Measurements from ENCODE around the gene MPST.

MPST gene

GRCh38 chr22:37072673-37073072 lies 53.1 kb downstream of the MPST start:
- DNase-seq (ENCODE audit: low read depth), result no peak
- no peak for TF ChIP-seq CTCF (IDR thresholded peaks at IDR 0.05; ENCODE audit: low read depth, low read length, missing control alignments)
- H3K4me3 ChIP-seq (ENCODE audit: low read depth, low read length), result no peak overlapping the region

- no peak for DNase-seq (ENCODE audit: low read depth)
- no peak for TF ChIP-seq CTCF (IDR thresholded peaks at IDR 0.05; ENCODE audit: low read depth, low read length, missing control alignments)
- H3K4me3 ChIP-seq (ENCODE audit: low read depth, low read length), result no peak overlapping the region
Measured at GRCh38 chr22:37074537-37074936, 55.0 kb downstream of the MPST start.

DNA sequence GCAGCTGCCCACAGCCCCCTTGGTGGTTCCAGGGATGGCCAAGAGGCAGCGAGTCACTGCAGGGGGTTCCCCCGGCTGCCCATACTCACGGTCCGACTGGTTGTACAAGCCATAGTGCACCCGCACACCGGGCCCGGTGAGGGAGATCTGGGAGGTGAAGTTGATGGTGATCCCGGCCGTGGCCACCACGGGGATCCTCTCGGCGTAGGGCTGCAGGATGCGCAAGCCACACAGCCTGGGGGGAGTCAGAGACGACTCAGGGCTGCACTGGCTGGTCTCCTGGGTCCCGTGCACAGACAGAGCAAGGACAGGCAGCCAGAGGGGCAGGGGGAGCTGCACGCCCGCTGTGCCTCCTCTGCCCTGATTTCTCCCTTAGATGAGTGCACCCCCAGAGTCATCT lies 55.5 kb downstream of the MPST start:
- DNase-seq (ENCODE audit: low read depth), result no peak
- TF ChIP-seq CTCF (IDR thresholded peaks at IDR 0.05; ENCODE audit: low read depth, low read length, missing control alignments), result no peak
- no peak overlapping the region for H3K4me3 ChIP-seq (ENCODE audit: low read depth, low read length)

DNA sequence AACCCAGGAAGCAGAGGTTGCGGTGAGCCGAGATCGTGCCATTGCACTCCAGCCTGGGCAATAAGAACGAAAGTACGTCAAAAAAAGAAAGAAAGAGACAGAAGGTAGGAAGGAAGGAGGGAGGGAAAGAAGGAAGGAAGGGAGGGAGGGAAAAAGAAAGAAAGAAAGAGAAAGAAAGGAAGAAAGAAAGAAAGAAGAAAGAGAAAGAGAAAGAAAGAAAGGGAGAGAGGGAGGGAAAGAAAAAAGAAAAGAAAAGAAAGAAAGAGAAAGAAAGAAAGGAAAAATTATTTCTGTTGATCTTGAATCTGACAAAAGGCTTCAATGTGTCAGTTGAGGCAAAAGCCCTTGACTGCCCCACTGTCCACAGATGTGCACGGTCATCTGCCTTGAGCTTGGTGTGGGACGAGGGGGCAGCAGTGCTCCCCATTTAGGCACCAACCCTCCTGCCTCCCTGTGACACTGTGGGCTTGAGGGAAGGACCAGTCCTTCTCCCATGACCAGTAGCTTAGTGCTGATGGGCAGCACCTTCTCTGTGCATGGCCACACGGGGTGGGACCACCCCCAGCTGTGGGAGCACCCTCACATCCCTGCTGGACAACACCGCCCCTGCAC lies 56.4 kb downstream of the MPST start:
- no peak for DNase-seq (ENCODE audit: low read depth)
- no peak overlapping the region for H3K4me3 ChIP-seq (ENCODE audit: low read depth, low read length)
- no peak for TF ChIP-seq CTCF (IDR thresholded peaks at IDR 0.05; ENCODE audit: low read depth, low read length, missing control alignments)

GRCh38 chr22:37077802-37078448 lies 58.4 kb downstream of the MPST start:
- DNase-seq (ENCODE audit: low read depth), result no peak

DNA sequence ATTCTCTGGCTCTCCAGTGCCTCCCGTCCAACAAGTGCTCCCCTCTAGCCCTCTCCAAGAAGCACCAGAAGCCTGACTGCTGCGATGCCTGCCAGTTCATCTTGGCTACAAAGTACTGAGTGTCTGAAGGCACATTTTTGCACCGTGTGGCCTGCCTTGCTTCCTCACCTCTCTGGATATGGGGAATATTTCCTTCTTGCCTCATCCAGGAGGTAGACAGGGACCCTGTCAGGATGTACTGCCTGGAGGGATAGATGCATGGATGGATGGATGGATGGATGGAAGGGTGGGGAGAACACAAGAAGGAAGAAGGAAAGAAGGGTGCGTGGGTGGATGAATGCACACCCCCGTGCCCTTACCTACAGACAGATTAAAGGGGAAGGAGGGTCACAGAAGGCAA lies 59.6 kb downstream of the MPST start:
- no peak for TF ChIP-seq CTCF (IDR thresholded peaks at IDR 0.05; ENCODE audit: low read depth, low read length, missing control alignments)
- no peak overlapping the region for H3K4me3 ChIP-seq (ENCODE audit: low read depth, low read length)
- no peak for DNase-seq (ENCODE audit: low read depth)

More at GRCh38 chr22:37077802-37078448, 58.4 kb downstream of the MPST start:
- H3K4me3 ChIP-seq (ENCODE audit: low read depth, low read length), result no peak overlapping the region
- TF ChIP-seq CTCF (IDR thresholded peaks at IDR 0.05; ENCODE audit: low read depth, low read length, missing control alignments), result peak; percentile 98

Data from GM12864 (cell line).